ENCODE data around the gene IRGC. TPM values are rescaled to one million over a fixed set of nuclear protein-coding genes. Genes with fewer than 3 reads are reported as not detected.

The IRGC gene
- total and polyA plus RNA-seq, 2 of the 13 experiments (the other 11 are each of a cell fraction or from before 2014, with no cell fraction given) = not detected

DNA sequence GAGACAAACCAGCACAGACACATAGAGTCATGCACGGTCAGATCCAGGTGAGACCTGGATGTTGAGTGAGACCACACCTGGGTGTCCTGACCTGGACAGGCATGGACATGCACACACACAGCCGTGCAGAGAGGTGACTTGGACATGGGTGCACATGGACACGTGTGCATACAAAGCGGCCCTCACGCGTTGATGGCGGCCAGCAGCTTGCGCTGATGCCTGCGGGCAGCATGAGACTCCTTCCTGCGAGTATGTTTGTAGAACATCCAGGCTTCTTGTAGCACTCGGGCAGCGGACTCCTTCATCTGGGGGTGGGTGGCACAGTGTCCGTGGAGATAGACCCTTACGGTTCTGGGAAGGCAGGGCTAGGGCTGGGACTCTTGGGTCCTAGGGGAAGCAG lies 53.4 kb downstream of the IRGC start:
- FAIRE-seq (no peak), ATAC-seq (no peak), DNase-seq (ENCODE audit: low spot score) (no peak)
- Histone ChIP-seq H3K9ac (ENCODE audit: insufficient read depth, low read depth, low read length) (no peak overlapping the region), H3K36me3 (replicated peaks in 1 of 2; ENCODE audit: control insufficient read depth in 1 of 2, insufficient read depth in 2 of 2, low read length in 2 of 2) (no peaks in the 10 kb centered on the region), H3K4me1 (ENCODE audit: insufficient read depth, low read length) (peaks cover 25% of the 10 kb centered on the region), H3K27ac (ENCODE audit: extremely low read length, insufficient read depth, low read length) (no peak overlapping the region), H3K9me3 (ENCODE audit: low read length) (no peaks in the 10 kb centered on the region), H4K20me1 (ENCODE audit: insufficient read depth, low read length) (no peaks in the 10 kb centered on the region), H3K27me3 (ENCODE audit: control insufficient read depth in 1 of 2, insufficient read depth in 2 of 2, low read length in 2 of 2) (peaks cover 0 to 13% of the 10 kb centered on the region in 2 experiments; a peak in 2 of 5 replicates), H3K79me2 (ENCODE audit: insufficient read depth, low read length) (no peaks in the 10 kb centered on the region), H3K4me2 (ENCODE audit: low read depth, low read length) (no peak overlapping the region), H3K4me3 (replicated peaks in 1 of 3; ENCODE audit: insufficient read depth in 1 of 3, low read depth in 2 of 3, low read length in 3 of 3) (no peak overlapping the region), H2AFZ (ENCODE audit: low read length) (no peak overlapping the region)
- CTCF ChIA-PET (ENCODE audit: low intra/inter-chr PET ratio, low total read pairs) = no interaction called here
- TF ChIP-seq ZSCAN30 (CRISPR knock-in tag; IDR thresholded peaks at IDR 0.05) (no peak), PHF5A (CRISPR knock-in tag; IDR thresholded peaks at IDR 0.05; ENCODE audit: low read depth, unreplicated experiment) (no peak), NFATC3 (CRISPR knock-in tag; IDR thresholded peaks at IDR 0.05) (no peak), ZFAT (CRISPR knock-in tag; conservative IDR thresholded peaks at IDR 0.05) (no peak), MAFF (IDR thresholded peaks at IDR 0.05; ENCODE audit: low read depth, low read length) (no peak), ZNF737 (CRISPR knock-in tag; IDR thresholded peaks at IDR 0.05; ENCODE audit: borderline replicate concordance) (no peak)
- TF ChIP-seq, protein P1, sequence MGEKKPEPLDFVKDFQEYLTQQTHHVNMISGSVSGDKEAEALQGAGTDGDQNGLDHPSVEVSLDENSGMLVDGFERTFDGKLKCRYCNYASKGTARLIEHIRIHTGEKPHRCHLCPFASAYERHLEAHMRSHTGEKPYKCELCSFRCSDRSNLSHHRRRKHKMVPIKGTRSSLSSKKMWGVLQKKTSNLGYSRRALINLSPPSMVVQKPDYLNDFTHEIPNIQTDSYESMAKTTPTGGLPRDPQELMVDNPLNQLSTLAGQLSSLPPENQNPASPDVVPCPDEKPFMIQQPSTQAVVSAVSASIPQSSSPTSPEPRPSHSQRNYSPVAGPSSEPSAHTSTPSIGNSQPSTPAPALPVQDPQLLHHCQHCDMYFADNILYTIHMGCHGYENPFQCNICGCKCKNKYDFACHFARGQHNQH (CRISPR knock-in tag; IDR thresholded peaks at IDR 0.05) = no peak
- TF ChIP-seq, protein P2, sequence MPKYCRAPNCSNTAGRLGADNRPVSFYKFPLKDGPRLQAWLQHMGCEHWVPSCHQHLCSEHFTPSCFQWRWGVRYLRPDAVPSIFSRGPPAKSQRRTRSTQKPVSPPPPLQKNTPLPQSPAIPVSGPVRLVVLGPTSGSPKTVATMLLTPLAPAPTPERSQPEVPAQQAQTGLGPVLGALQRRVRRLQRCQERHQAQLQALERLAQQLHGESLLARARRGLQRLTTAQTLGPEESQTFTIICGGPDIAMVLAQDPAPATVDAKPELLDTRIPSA (CRISPR knock-in tag; IDR thresholded peaks at IDR 0.05; ENCODE audit: borderline replicate concordance) = no peak
- 0% methylated on average over 1 of the region's 14 CpGs for WGBS (ENCODE audit: low lambda C conversion rate)
- intact Hi-C loops (cut with micrococcal nuclease; ENCODE audit: unreplicated experiment) (loop anchor here (10.0 kb wide), 1 partner anchor 104 kb away; no protein-coding TSS in a partner anchor), in situ Hi-C loops (cut with HindIII; ENCODE audit: extremely low pct_ligation_motif_present, low pct_unique_long_range_greater_than_20kb) (no loop called here)
- POLR2A ChIA-PET = no interaction called here
- no TSS peak for BruUV-seq (replicated peaks)

Other genes starting within 250 kb of the IRGC start
- gene PHLDB3, start 211.3 kb upstream of the IRGC start, total RNA-seq (2016; rRNA removed; fragmentation: Illumina TruSeq; extraction: Trizol) = 9.0 and 14.5 TPM in 2 replicates
- gene PHLDB3, start 211.3 kb upstream of the IRGC start, polyA plus RNA-seq (2011; rRNA removed) = 11.3 and 14.2 TPM in 2 replicates
- gene ETHE1, start 188.9 kb upstream of the IRGC start, total RNA-seq (2016; rRNA removed; fragmentation: Illumina TruSeq; extraction: Trizol) = 25.9 and 32.5 TPM in 2 replicates
- 58.4 and 67.9 TPM in 2 replicates for gene ETHE1, start 188.9 kb upstream of the IRGC start, polyA plus RNA-seq (2011; rRNA removed)
- 0.27 TPM in 1 of 2 replicates, not detected in the other for gene ZNF575, start 182.9 kb upstream of the IRGC start, total RNA-seq (2016; rRNA removed; fragmentation: Illumina TruSeq; extraction: Trizol)
- 0.17 TPM in 2 replicates for gene ZNF575, start 182.9 kb upstream of the IRGC start, polyA plus RNA-seq (2011; rRNA removed)
- gene XRCC1, start 140.5 kb upstream of the IRGC start, total RNA-seq (2016; rRNA removed; fragmentation: Illumina TruSeq; extraction: Trizol) = 21.8 and 26.3 TPM in 2 replicates
- 24.7 and 28.7 TPM in 2 replicates for gene XRCC1, start 140.5 kb upstream of the IRGC start, polyA plus RNA-seq (2011; rRNA removed)
- gene PINLYP, start 140.3 kb upstream of the IRGC start, total RNA-seq (2016; rRNA removed; fragmentation: Illumina TruSeq; extraction: Trizol) = 0.24 TPM in 1 of 2 replicates, not detected in the other
- gene PINLYP, start 140.3 kb upstream of the IRGC start, polyA plus RNA-seq (2011; rRNA removed) = 0.20 and 0.21 TPM in 2 replicates
- 12.4 and 16.5 TPM in 2 replicates for gene IRGQ, start 119.9 kb upstream of the IRGC start, total RNA-seq (2016; rRNA removed; fragmentation: Illumina TruSeq; extraction: Trizol)
- 11.4 and 11.6 TPM in 2 replicates for gene IRGQ, start 119.9 kb upstream of the IRGC start, polyA plus RNA-seq (2011; rRNA removed)
- gene ZNF576, start 119.5 kb upstream of the IRGC start, total RNA-seq (2016; rRNA removed; fragmentation: Illumina TruSeq; extraction: Trizol) = 9.6 and 10.9 TPM in 2 replicates
- 7.2 and 10.2 TPM in 2 replicates for gene ZNF576, start 119.5 kb upstream of the IRGC start, polyA plus RNA-seq (2011; rRNA removed)
- 0.11 TPM in 1 of 2 replicates, not detected in the other for gene SRRM5, start 104.0 kb upstream of the IRGC start, total RNA-seq (2016; rRNA removed; fragmentation: Illumina TruSeq; extraction: Trizol)
- gene SRRM5, start 104.0 kb upstream of the IRGC start, polyA plus RNA-seq (2011; rRNA removed) = 0.16 TPM in 2 replicates
- gene ZNF428, start 96.4 kb upstream of the IRGC start, total RNA-seq (2016; rRNA removed; fragmentation: Illumina TruSeq; extraction: Trizol) = 24.0 and 26.9 TPM in 2 replicates
- gene ZNF428, start 96.4 kb upstream of the IRGC start, polyA plus RNA-seq (2011; rRNA removed) = 10.4 and 11.5 TPM in 2 replicates
- 6.4 and 16.0 TPM in 2 replicates for gene CADM4, start 76.2 kb upstream of the IRGC start, total RNA-seq (2016; rRNA removed; fragmentation: Illumina TruSeq; extraction: Trizol)
- 8.5 and 15.4 TPM in 2 replicates for gene CADM4, start 76.2 kb upstream of the IRGC start, polyA plus RNA-seq (2011; rRNA removed)
- 2.2 and 2.5 TPM in 2 replicates for gene PLAUR, start 45.9 kb upstream of the IRGC start, total RNA-seq (2016; rRNA removed; fragmentation: Illumina TruSeq; extraction: Trizol)
- gene PLAUR, start 45.9 kb upstream of the IRGC start, polyA plus RNA-seq (2011; rRNA removed) = 2.9 and 3.9 TPM in 2 replicates
- gene SMG9, start 38.9 kb downstream of the IRGC start, total RNA-seq (2016; rRNA removed; fragmentation: Illumina TruSeq; extraction: Trizol) = 9.6 and 18.7 TPM in 2 replicates
- 16.1 and 16.7 TPM in 2 replicates for gene SMG9, start 38.9 kb downstream of the IRGC start, polyA plus RNA-seq (2011; rRNA removed)
- gene KCNN4, start 64.9 kb downstream of the IRGC start, total RNA-seq (2016; rRNA removed; fragmentation: Illumina TruSeq; extraction: Trizol) = 0.13 TPM in 1 of 2 replicates, not detected in the other
- gene KCNN4, start 64.9 kb downstream of the IRGC start, polyA plus RNA-seq (2011; rRNA removed) = 0.25 and 0.60 TPM in 2 replicates
- not detected in 2 replicates for gene LYPD5, start 86.4 kb downstream of the IRGC start, total RNA-seq (2016; rRNA removed; fragmentation: Illumina TruSeq; extraction: Trizol)
- not detected in 2 replicates for gene LYPD5, start 86.4 kb downstream of the IRGC start, polyA plus RNA-seq (2011; rRNA removed)
- 11.1 and 13.2 TPM in 2 replicates for gene ZNF283, start 111.2 kb downstream of the IRGC start, total RNA-seq (2016; rRNA removed; fragmentation: Illumina TruSeq; extraction: Trizol)
- 1.7 and 2.0 TPM in 2 replicates for gene ZNF283, start 111.2 kb downstream of the IRGC start, polyA plus RNA-seq (2011; rRNA removed)
- 1.2 and 2.6 TPM in 2 replicates for gene ZNF404, start 167.9 kb downstream of the IRGC start, total RNA-seq (2016; rRNA removed; fragmentation: Illumina TruSeq; extraction: Trizol)
- gene ZNF404, start 167.9 kb downstream of the IRGC start, polyA plus RNA-seq (2011; rRNA removed) = 0.61 and 1.0 TPM in 2 replicates
- 11.3 and 13.0 TPM in 2 replicates for gene ZNF45, start 219.2 kb downstream of the IRGC start, total RNA-seq (2016; rRNA removed; fragmentation: Illumina TruSeq; extraction: Trizol)
- gene ZNF45, start 219.2 kb downstream of the IRGC start, polyA plus RNA-seq (2011; rRNA removed) = 2.4 and 2.8 TPM in 2 replicates
- 3.4 and 4.5 TPM in 2 replicates for gene ZNF221, start 235.2 kb downstream of the IRGC start, total RNA-seq (2016; rRNA removed; fragmentation: Illumina TruSeq; extraction: Trizol)
- 0.40 and 0.48 TPM in 2 replicates for gene ZNF221, start 235.2 kb downstream of the IRGC start, polyA plus RNA-seq (2011; rRNA removed)

Measured in HepG2 (cell line).